Forelimb muscle (tissue), 1 donor: ENCODE data around the gene SPATA2L. TPM values are rescaled to one million over a fixed set of nuclear protein-coding genes. Genes with fewer than 3 reads are reported as not detected.
A peak's percentile ranks its signal among the peaks of the same experiment; 100 is the strongest.
"Not testable (repeated sequence)": the region's sequence is repeated elsewhere in the genome, so short reads cannot be mapped to it uniquely, and the experiment has no call there.

Experiments used
- DNase-seq: peaks from one replicate; pipeline ENCODE4 v3.0.0-alpha.2; 2013; ENCODE audit warnings: low read depth
- polyA plus RNA-seq: library from polyadenylated mRNA; unstranded; fragments of 120-200 nt; gene quantifications from one replicate; pipeline ENCODE4 v1.2.1, GENCODE V29; 2013; ENCODE audit not compliant: insufficient read length

Gene SPATA2L
- polyA plus RNA-seq, 1 donor: 1.9 TPM

- no peak for DNase-seq
Observed at GRCh38 chr16:89707695-89708094, 6.2 kb upstream of the SPATA2L start.

- DNase-seq: no peak
Observed at GRCh38 chr16:89706518-89707260, 5.2 kb upstream of the SPATA2L start.

DNA sequence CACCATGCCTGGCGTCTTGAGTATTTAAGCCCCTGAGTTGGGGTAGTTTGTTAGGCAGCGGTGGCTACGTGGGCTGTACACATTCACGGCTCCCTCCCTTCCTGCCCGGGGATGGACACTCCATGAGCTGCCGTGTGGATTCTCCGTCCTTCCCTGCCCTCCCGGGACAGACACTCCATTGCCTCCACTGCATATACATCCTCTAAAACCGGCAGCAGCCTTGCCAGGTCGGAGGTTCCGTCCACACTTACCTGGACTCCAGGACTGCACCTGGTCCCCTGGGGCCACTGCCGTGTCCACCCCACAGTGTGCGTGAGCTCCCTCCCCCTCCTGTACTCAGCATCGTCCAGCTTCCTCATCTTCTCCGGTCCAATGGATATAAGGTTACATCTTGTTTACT is 3.5 kb upstream of the SPATA2L start:
- DNase-seq: no peak

DNA sequence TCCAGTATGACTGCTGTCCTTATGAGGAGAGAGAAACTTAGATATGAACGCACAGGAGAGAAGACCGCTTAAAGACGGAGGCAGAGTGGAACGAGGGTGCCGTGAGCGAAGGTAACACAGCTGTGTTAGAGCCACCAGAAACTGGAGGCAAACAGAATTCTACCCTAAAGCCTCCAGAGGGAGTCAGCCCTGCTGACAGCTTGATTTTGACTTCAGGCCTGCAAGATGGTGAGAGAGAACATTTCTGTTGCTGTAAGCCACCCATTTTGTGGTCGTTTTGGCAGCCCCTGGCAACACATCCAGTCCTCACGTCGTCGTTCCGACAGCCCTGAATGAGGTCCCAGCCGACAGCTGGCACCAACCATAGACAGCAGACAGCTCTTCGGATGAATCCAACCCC is 2.8 kb upstream of the SPATA2L start:
- no peak for DNase-seq

- no peak for DNase-seq
Observed at GRCh38 chr16:89700649-89701424, 668 bp downstream of the SPATA2L start.

DNA sequence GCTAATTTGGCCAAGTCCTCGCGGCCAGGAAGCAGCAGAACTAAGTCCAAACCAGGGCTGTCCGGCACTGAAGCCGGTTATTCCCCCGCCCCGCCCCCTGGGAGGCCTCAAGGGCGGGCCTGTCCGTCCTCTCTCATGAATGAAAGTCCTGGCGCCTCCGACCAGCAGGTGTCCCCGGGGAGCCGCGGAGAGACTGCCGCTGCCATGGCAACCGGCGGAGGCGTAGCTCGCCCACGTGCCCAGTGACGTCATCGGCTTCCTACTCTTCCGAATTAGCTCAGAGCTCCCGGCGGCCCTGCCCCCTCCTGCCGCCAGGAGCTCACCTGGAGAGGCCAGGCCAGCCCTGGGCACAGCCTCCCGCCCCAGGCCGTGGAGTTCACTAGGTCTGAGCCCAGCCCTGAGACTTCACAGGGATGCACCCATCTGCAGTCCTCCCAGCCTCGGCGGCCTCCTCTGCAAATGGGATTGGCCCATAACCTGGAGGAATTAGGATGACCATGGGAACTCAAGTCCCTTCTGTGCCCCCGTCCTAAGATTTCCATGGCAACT is 1.3 kb downstream of the SPATA2L start:
- peak; percentile 64 for DNase-seq

- DNase-seq: not testable (repeated sequence)
Observed at GRCh38 chr16:89699629-89700099, 1.8 kb downstream of the SPATA2L start.

GRCh38 chr16:89698717-89699116 is 2.8 kb downstream of the SPATA2L start:
- DNase-seq: not testable (repeated sequence)

DNA sequence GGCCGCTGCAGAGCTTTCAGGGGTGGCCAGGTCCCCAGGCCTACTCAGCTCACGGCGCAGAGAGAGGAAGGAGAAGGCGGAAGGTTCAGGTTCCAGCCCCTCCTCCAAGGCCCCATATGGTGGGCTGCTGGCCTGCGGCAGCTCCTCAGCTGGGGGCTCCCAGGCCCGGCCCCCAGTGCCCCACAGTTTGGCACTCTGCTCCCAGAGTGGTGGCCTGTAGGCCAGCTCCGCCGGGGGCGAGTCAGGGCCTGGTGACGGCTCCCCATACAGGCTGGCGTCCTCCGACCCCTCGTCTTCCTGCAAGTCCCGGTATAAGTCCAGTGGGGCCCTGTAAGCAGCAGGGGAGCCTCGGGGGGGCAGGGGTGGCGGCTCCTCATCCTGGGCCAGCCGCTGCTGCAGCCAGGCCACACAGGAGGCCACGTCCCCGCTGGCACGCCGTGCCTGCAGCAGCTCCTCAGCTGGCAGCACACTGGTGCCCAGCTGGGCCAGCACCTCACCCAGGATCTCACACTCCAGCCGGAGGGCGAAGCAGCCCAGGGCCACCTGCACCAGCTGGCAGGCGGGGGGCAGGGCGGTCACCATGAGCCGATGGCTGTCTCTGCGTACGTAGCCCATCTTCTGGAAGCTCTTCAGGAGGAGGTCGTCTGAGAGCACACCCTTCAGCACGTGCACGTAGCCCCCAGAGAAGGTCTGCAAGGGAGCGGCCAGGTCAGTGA is 3.7 kb downstream of the SPATA2L start:
- DNase-seq: no peak

DNA sequence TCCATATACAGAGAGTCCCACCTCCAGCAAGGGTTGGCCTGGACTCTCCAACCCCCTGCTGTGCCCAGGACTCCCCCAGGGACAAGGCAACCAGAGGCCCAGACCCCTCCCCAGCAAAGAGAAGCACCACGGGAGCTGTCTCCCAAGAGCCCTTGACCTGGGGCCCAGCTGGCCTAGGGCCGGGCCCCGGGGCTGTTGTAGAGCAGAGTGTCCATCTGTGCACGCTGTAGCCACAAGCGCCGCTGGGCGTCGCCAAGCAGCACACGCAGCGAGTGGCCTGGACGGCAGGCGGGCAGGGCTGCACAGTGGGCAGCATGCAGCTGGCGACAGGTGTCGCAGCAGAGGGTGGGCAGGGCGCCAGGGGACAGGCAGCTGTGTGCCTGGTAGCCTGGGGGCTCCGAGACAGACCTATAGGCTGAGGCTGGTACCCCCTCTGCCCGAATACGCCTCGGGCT is 4.3 kb downstream of the SPATA2L start:
- DNase-seq: no peak

DNA sequence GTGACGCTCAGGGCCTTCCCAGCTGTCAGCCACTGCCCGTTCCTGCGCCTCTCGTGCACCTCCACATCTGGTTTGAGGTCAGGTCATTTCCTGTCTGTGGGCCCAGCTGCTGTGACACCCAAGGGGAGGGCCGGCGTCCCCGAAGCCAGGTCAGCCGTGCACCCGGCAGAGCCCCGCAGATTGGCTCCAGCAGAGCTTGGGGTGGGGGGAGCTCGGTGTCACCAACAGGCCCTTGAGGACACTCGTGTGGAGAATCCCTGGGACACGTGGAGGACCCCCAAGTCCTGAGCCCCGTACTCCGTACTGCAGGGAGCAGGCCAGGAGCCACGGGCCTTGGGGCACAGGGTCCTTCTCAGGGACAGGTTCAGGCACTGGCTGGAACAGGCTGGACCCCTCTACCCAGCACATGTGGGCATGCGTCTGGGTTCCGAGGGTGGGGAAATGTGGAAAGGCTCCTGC is 4.8 kb downstream of the SPATA2L start:
- DNase-seq: no peak

DNA sequence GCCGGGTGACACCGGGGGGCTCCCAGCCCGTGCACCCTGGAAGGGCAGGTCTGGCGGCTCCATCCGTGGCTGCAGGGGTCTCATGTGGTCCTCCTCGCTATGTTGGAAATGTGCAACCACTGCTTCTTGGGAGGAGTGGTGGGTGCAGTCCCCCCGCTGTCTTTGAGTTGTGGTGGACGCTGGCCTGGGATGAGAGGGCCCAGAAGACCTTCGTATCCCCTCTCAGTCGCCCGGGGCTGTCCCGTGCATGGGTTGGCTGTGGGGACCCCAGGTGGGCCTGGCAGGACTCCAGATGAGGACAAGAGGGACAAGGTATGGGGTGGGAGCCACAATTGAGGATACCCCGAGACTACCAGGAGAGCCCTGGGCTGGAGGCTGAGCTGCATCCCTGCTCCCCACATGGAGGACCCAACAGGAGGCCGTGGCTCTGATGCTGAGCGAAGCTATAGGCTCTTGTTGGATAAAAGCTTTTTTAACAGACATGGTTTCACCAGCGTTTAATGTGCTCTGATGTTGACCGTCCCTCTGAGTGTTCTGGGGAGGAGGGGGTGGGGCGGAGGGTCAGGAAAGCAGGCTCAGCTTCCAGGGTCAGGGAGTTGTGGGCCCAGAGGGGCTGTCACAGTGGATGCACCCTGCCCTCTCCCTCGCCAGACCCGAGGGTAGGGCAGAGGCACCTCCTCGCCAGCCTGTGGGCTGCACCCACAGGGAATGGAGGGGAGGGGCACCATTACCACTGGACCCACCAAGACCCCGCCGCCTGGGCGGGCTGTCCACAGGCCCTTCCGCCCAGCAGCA is 5.4 kb downstream of the SPATA2L start:
- DNase-seq: no peak

DNA sequence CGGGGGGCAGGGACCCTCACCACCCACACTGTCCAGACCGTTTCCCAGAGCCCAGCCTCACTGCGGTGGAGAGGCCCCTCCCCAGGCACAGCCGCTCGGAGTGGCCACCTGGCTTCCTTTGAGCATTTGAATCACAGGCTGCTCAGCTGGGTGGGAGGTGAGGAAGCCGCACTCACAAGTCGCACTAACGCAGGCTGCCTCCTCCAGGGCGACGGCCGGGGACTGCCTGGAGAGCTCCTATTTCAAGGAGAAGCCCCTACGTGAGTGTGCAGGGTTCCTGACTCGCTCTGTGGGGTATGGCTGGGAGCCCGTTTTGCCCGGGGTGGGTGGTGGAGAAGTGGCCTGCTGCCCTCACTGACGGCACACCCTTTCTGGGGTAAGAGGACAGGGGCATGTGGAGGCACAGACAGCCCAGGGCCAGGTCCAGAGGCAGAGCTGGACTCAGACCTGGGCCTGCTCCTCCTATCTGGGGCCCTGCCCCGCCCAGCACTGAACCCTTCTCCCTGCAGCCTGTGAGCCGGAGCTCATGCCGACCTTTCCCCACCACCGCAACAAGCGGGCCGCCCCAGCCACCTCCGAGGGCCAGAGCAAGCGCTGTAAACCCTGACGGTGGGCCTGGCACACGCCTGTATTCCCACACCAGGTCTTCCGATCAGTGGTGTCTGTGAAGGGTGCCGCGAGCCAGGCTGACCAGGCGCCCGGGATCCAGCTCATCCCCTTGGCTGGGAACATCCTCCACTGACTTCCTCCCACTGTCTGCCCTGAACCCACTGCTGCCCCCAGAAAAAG is 6.2 kb downstream of the SPATA2L start:
- DNase-seq: no peak

DNA sequence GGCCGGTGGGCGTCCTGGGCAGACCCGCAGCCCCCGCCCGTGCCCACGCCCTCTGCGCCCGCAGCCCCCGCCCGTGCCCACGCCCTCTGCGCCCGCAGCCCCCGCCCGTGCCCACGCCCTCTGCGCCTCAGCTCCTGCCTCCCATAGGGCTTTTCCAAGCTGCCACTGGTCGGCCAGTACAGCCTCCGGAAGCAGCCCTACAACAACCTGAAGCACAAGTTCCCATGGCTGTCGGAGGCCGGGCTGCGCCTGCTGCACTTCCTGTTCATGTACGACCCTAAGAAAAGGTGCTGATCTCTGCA is 6.8 kb downstream of the SPATA2L start:
- not testable (repeated sequence) for DNase-seq

DNA sequence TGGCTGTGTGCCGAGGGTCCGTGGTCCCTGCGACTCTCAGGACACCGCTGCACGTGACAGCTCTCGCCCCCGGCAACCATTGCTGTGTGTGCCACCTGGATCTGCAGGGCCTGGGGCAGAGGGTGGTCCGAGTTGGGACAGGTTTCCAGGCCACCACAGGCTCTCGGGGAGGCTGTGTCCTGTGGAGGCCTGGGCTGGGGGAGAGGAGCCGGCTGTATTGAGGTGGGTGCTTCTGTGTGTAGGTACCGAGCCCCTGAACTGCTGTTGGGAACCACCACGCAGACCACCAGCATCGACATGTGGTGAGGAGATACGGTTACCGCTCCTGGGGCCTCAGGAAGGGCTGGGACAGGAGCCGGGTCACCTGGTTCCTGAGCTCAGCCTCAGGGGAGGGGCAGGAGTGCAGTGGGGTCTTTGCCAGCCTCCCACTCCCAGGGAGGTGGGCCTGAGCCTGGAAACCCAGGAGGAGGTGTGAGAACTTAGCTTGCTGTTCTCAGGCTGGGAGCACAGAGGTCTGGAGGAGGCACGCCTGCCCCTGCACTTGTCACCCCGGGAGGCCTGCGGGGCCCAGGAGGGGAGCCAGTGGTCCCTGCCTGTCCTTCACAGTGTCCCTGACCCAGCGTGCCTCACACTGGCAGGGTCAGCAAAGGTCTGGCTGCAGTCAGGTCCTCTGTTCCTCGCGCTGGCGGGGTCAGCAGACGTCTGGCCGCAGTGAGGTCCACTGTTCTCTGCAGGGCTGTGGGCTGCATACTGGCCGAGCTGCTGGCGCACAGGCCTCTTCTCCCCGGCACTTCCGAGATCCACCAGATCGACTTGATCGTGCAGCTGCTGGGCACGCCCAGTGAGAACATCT is 7.3 kb downstream of the SPATA2L start:
- DNase-seq: no peak

- no peak for DNase-seq
Observed at GRCh38 chr16:89693289-89693731, 8.2 kb downstream of the SPATA2L start.

- no peak for DNase-seq
Observed at GRCh38 chr16:89691986-89692569, 9.4 kb downstream of the SPATA2L start.

DNA sequence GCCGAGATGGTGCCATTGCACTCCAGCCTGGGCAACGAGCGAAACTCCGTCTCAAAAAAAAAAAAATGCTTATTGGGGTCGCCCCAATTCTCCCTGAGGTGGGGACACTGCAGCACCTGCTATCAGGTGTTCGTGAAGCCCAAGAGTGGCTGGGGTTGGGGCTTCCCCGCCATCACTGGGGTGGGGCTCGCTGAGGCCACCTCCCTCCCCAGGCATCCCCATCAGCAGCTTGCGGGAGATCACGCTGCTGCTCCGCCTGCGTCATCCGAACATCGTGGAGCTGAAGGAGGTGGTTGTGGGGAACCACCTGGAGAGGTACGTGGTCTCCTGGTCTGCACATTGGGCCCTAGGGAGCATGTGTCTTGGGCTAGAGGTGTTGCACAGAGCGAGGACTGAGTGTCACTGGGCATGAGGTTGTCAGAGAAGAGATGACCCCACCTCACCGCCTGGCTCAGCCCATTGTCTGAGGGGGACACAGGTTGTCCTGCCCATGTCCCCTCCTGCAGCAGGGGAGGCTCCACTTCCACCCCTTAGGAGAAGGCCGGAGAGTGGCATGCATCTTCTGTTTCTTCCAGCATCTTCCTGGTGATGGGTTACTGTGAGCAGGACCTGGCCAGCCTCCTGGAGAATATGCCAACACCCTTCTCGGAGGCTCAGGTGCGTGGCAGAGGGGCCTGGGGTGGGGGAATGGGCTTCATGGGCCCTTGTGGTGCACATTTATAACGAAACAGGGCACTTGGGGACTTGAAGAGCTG is 10.1 kb downstream of the SPATA2L start:
- DNase-seq: no peak
